Right cardiac atrium (tissue), 5 donors: ENCODE results near the gene HCN4. TPM values are rescaled to one million over a fixed set of nuclear protein-coding genes. Genes with fewer than 3 reads are reported as not detected.
A peak's percentile ranks its signal among the peaks of the same experiment; 100 is the strongest.

Experiments
- ATAC-seq, 2 donors: fragments of 200-7000 bp; cut with Tn5 transposase; one replicate each; pipeline versions ENCODE4 v1.8.0 to v1.9.1; 2020; ENCODE audit warnings: moderate library complexity in 2 of 2, mild to moderate bottlenecking in 1 of 2
- DNase-seq, 3 donors: peaks; one replicate each; pipeline ENCODE4 v3.0.0-alpha.2; 2020
- H3K27ac ChIP-seq: one replicate; pipeline ENCODE4 v1.5.1; 2013; ENCODE audit warnings: mild to moderate bottlenecking, low read length, control low read depth, moderate library complexity
- H3K27me3 ChIP-seq: one replicate; pipeline ENCODE4 v1.6.1; 2013; ENCODE audit not compliant: control insufficient read depth, insufficient read depth
- H3K4me1 ChIP-seq: one replicate; pipeline ENCODE4 v1.6.1; 2013; ENCODE audit warnings: low read length; ENCODE audit not compliant: control insufficient read depth, insufficient read depth
- H3K4me3 ChIP-seq: one replicate; pipeline ENCODE4 v1.5.1; 2013; ENCODE audit warnings: low read length, control low read depth
- H3K9me3 ChIP-seq: one replicate; pipeline ENCODE4 v1.6.1; 2013; ENCODE audit warnings: low read length; ENCODE audit not compliant: control insufficient read depth
- WGBS: extraction: QIAGEN DNeasy Blood & Tissue Kit; methylation state at CpG from one replicate; pipeline ENCODE4 v1.1.7; 2013; 5-methylcytosine and 5-hydroxymethylcytosine counted together
- intact Hi-C, 4 donors: fragments of 100-400 bp; cut with DNase I; formaldehyde crosslinking; loops; one replicate each; pipeline versions ENCODE4 v1.11.0 to v1.14.0; 2022 to 2023
- polyA plus RNA-seq: library from polyadenylated mRNA; stranded (reverse); fragments of 200-250 nt; gene quantifications from one replicate; pipeline ENCODE4 v1.2.3, GENCODE V29; 2013
- total RNA-seq, 4 donors: library from RNA; stranded (reverse); fragmentation: NEBNext Ultra II Directional; extraction: Animal tissue kit (Norgen Biotek cat#: 25700); gene quantifications; one replicate each; pipeline ENCODE4 v1.2.1, GENCODE V29; 2021
- donor health status: healthy with polysubstance abuse.
- donor health status: DM: no; HTN: yes; CAD: no.
- donor health status: DM: no; HTN: no; CAD: no.
- donor health status: DM: no; HTN: yes; CAD: no; lungs with severe emphysema.
- donor health status: DM: yes; HTN: yes; CAD: no.

HCN4 gene
- total and polyA plus RNA-seq, 5 donors = 25.7 to 61.7 (median 46.2) TPM

GRCh38 chr15:73378089-73378488 is 9.3 kb upstream of the HCN4 start:
- intact Hi-C loops = loop anchor here in 1 of 4 donors (10.0 kb wide), 1 partner anchor 137 kb away; no protein-coding TSS in a partner anchor
- ATAC-seq = peak; percentile 20 to 42
- H3K4me3 ChIP-seq = no peak overlapping the region
- H3K4me1 ChIP-seq = no peaks in the 10 kb centered on the region
- H3K27me3 ChIP-seq = no peaks in the 10 kb centered on the region
- H3K27ac ChIP-seq = peak overlapping the region; percentile 84
- peak; percentile 51 to 86 (median 86) for DNase-seq
- peaks cover 2% of the 10 kb centered on the region for H3K9me3 ChIP-seq
- 30% methylated on average over 12 of the region's 12 CpGs for WGBS

DNA sequence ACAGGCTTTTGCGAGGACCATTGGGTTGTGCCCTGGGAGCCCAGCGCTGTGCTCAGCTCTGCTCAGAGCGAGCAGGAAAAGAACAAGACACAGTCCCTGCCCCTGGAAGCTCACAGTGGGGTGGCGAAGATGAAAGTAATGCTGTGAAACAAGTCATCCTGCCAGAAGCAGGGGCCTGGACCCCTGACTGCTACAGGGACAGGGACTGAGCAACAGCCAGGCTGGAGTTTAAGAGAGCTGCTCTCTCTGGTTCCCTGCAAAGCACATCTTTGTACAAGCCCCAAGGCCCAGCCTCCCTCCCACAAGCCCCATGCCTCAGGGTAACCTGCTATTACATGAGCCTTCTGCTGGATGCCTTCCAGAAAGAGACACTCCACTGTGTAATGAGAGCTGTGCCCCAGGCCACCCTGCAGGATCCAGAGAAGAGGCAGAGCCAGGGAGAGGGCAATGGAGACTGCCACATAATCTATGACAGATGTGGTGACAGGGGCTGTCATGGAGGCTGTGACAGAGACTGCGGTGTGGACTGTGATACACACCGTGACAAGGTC is 7.1 kb upstream of the HCN4 start:
- peak; percentile 67 to 73 for ATAC-seq
- no peak overlapping the region for H3K4me3 ChIP-seq
- H3K4me1 ChIP-seq = no peaks in the 10 kb centered on the region
- DNase-seq = peak in 2 of 3 donors; percentile 75 to 80
- H3K27ac ChIP-seq = peak overlapping the region; percentile 87
- 52% methylated on average over 6 of the region's 6 CpGs for WGBS
- no peaks in the 10 kb centered on the region for H3K27me3 ChIP-seq
- peaks cover 2% of the 10 kb centered on the region for H3K9me3 ChIP-seq
- intact Hi-C loops = loop anchor here in 1 of 4 donors (10.0 kb wide), 1 partner anchor 139 kb away; no protein-coding TSS in a partner anchor

GRCh38 chr15:73375012-73375411 is 6.3 kb upstream of the HCN4 start:
- Histone ChIP-seq H3K9me3 (no peaks in the 10 kb centered on the region), H3K4me1 (no peaks in the 10 kb centered on the region), H3K27me3 (no peaks in the 10 kb centered on the region), H3K27ac (peak overlapping the region; percentile 87), H3K4me3 (no peak overlapping the region)
- intact Hi-C loops = loop anchor here in 1 of 4 donors (10.0 kb wide), 1 partner anchor 140 kb away; no protein-coding TSS in a partner anchor
- ATAC-seq = peak; percentile 13 to 31
- peak in 1 of 3 donors; percentile 26 for DNase-seq
- WGBS = 37% methylated on average over 5 of the region's 5 CpGs

DNA sequence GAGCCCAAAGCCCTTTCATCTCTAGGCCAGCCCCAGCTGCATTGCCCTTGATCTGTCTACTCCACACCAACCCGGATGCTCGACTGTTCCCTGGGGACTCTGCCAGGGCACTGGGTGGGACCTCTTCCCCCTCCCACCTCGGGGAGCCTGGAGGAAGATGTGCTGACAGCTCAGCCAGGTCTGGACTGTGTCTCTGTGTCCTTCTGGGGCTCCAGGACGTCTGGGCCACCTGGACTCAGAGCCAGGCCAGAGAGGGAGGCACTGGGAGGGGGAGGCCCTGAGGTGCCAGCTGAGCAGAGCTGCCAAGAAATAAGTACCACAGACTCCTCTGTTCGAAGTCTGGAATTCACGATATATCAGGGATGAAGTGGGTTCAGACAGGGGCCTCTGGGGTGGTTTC is 5.8 kb upstream of the HCN4 start:
- intact Hi-C loops = loop anchor here in 1 of 4 donors (10.0 kb wide), 1 partner anchor 140 kb away; no protein-coding TSS in a partner anchor
- Histone ChIP-seq H3K27me3 (no peaks in the 10 kb centered on the region), H3K9me3 (no peaks in the 10 kb centered on the region), H3K4me1 (no peaks in the 10 kb centered on the region), H3K27ac (peak overlapping the region; percentile 87), H3K4me3 (no peak overlapping the region)
- ATAC-seq (peak; percentile 91), DNase-seq (peak; percentile 71 to 91 (median 89))
- WGBS = 13% methylated on average over 6 of the region's 6 CpGs

DNA sequence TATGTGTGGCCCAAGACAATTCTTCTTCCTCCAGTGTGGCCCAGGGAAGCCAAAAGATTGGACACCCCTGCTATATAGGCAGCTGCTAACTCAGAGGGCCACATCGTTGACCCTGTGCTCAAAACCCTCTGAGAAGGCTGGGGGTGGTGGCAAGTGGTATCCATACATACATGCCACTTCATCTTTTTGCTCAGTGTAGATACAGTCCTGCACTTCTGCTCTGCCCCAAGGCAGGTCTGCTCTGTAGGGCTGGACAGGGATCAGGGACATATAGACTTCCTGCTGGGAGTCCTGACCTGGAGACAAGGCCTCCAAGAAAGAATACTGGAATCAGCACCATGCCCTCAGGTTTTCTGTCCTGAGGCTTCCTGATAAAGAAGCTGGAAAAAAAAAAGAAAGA is 4.5 kb upstream of the HCN4 start:
- intact Hi-C loops = loop anchor here in 1 of 4 donors (10.0 kb wide), 1 partner anchor 142 kb away; no protein-coding TSS in a partner anchor
- Histone ChIP-seq H3K4me3 (no peak overlapping the region), H3K27ac (no peak overlapping the region), H3K27me3 (no peaks in the 10 kb centered on the region), H3K9me3 (no peaks in the 10 kb centered on the region), H3K4me1 (no peaks in the 10 kb centered on the region)
- ATAC-seq = no peak
- 73% methylated on average over 1 of the region's 1 CpG for WGBS
- no peak for DNase-seq

DNA sequence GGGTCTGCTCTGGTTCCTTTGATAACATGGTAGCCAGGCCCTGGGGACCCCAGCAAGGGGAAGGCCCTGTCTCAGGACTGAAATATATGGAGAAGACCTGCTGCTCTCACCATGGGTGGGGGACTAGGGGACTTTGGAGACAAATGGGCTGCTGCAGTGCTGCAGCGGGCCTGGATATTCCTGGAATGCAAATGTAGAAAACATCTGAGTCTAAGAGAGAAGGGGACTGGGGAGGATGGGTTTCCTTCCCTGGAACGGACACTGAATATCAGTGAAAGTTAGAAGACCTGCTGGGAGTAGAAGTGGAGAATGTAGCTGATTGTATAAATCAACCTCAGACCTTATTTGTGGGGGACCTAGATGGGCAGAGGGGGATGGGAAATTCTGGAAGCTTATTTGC is 3.1 kb upstream of the HCN4 start:
- WGBS = 37% methylated on average over 2 of the region's 2 CpGs
- intact Hi-C loops = loop anchor here in 1 of 4 donors (10.0 kb wide), 1 partner anchor 143 kb away; no protein-coding TSS in a partner anchor
- Histone ChIP-seq H3K4me1 (no peaks in the 10 kb centered on the region), H3K27ac (no peak overlapping the region), H3K4me3 (no peak overlapping the region), H3K27me3 (no peaks in the 10 kb centered on the region), H3K9me3 (no peaks in the 10 kb centered on the region)
- DNase-seq (no peak), ATAC-seq (no peak)

DNA sequence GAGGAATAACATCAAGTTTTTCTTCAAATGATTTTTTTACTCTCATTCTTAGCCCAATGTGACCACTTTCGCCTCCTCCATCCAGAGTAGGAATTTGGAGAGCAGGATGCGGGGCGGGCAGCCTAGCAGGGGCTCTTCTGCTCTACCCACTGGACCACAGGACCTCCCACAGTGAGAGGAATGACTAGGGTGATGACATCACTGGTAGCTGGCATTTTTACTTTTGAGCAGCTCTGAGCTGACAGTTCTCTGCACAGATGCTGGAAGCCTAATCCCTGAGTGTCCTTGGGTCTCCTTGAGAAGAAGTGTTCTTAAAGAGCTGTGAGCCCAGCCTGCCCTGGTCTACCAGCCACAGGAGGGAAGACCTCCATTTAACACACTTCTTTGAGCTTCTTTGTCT is 1.4 kb upstream of the HCN4 start:
- Histone ChIP-seq H3K9me3 (no peaks in the 10 kb centered on the region), H3K27ac (no peak overlapping the region), H3K27me3 (no peaks in the 10 kb centered on the region), H3K4me1 (no peaks in the 10 kb centered on the region), H3K4me3 (no peak overlapping the region)
- 70% methylated on average over 3 of the region's 3 CpGs for WGBS
- intact Hi-C loops = loop anchor here in 1 of 4 donors (10.0 kb wide), 1 partner anchor 145 kb away; no protein-coding TSS in a partner anchor
- ATAC-seq (no peak), DNase-seq (no peak)

DNA sequence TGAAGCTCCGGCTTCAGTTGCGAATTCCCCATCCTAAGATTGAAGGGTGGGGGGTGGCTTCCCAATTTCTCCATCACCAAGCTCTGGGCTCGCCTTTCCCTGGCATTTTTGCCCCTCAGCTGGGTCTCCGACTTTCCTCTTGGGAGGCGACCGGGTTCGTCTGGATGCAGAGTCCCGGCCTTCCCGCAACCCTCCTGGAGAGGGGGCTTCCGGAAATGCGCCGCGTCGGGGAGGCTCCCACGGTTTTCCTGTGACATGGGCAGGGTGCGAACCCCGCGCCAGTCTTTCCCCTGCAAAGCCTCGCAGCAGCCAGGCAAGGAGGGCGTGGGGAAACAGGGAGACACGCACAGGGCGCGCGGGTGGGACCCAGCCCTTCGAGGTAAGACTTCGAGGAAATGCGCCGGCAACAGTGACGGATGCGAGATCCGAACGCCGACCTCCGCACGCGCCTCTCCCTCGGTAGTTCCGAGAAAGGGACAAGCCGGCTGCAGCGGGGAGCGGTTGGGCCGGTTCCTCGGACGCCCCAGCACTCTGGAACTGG is 466 bp upstream of the HCN4 start:
- ATAC-seq (no peak), DNase-seq (no peak)
- WGBS = 3% methylated on average over 44 of the region's 44 CpGs
- Histone ChIP-seq H3K9me3 (no peaks in the 10 kb centered on the region), H3K27me3 (no peaks in the 10 kb centered on the region), H3K4me3 (peak overlapping the region; percentile 56), H3K27ac (no peak overlapping the region), H3K4me1 (no peaks in the 10 kb centered on the region)
- intact Hi-C loops = no loop called here

DNA sequence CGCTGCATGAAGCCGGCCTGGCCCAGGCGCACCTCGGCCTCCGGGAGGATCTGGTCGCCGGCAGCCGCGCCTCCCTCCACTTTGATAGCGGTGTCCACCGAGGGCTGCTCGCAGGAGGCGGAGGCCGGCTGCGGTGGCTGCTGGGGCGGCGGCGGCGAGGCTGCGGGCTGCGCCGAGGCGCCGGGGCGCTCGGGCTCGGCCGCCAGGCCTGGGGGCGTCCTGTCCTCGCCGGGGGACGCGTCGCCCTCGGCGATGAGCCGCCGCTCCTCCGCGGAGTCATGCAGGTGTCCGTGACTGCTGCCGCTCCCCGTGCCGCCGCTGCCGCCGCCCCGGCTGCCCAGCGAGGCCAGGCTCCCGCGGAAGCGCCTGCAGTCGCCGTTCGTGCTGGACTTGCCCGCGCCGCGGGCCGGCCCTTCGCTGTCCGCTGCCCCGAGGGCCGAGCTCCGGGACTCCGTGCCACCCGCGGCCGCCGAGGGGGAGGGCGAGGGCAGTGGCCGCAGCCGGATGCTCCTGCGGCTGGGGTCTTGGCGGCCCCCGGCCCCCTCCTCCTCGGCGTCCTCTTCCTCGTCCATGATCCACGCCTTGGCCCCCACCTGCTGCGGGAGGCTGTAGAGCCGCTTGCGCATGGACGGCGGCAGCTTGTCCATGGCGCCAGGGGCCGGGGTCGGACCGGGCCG is 996 bp downstream of the HCN4 start:
- H3K4me3 ChIP-seq = peak overlapping the region; percentile 56
- no peaks in the 10 kb centered on the region for H3K4me1 ChIP-seq
- H3K9me3 ChIP-seq = no peaks in the 10 kb centered on the region
- intact Hi-C loops = no loop called here
- H3K27me3 ChIP-seq = no peaks in the 10 kb centered on the region
- H3K27ac ChIP-seq = peak overlapping the region; percentile 3
- under 1% methylated on average over 89 of the region's 90 CpGs for WGBS
- DNase-seq (no peak), ATAC-seq (no peak)

DNA sequence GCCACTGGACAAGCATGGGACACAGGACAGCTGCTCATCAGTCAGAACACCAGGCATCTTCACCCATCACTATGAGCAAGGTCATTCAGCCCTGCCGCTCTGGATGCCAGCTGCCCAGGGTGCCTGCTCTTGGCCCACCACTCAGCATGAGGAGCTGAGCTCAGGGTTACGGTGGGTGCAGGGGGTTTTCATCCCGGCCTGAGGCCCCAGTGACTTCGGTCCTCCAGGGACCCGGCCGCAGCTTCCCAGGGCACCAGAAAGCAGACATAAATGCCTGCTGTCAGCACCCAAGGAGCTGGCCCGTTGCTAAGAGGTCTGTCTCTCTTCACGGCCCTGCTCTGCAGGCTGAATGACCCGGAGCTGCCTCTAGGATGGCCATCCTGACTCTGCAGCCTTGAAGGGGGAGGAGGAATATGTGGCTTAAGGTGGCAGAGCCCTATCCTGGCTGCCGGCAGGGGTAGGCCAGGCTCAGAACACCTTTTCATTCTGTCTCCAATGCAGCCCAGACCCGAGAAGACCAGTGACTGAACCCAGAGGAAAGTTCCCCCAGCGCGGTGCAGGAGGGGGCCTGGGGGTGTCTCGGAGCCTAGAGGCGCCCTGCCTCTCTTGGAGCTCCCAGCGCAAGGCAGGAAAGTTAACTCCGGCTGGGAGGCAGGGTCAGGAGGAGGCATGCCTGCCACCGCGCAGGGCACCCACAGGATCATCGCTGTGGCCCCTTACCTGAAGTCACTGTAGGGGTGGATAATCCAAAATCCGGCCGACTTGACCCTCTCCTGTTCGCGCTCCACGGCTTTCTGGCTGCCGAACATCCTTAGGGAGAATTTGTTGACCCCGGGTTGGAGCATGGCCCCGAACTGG is 1.8 kb downstream of the HCN4 start:
- no peaks in the 10 kb centered on the region for H3K27me3 ChIP-seq
- ATAC-seq (peak in 1 of 2 donors; percentile 7), DNase-seq (no peak)
- H3K4me1 ChIP-seq = peaks cover 1% of the 10 kb centered on the region
- H3K4me3 ChIP-seq = peak overlapping the region; percentile 56
- WGBS = 10% methylated on average over 28 of the region's 28 CpGs
- H3K27ac ChIP-seq = no peak overlapping the region
- intact Hi-C loops = no loop called here
- no peaks in the 10 kb centered on the region for H3K9me3 ChIP-seq
